T-cell (primary cell): ENCODE results near the gene CCBE1. TPM values are rescaled to one million over a fixed set of nuclear protein-coding genes. Genes with fewer than 3 reads are reported as not detected.

Experiments
- ATAC-seq, 4 experiments: fragments of 200-7000 bp in 3 of 4; fragments of 150-1000 bp in 1 of 4; cut with Tn5 transposase; replicated peaks in 1 of 4; 1 replicate in 3 of 4; 2 replicates in 1 of 4; pipeline ENCODE4 v1.10.0; 2021; ENCODE audit warnings: moderate library complexity in 3 of 4, mild to moderate bottlenecking in 2 of 4, moderate number of reproducible peaks in 1 of 4
- CTCF ChIA-PET, 2 donors: fragments of 300-600 bp; sonication (Branson Sonifier 250); formaldehyde crosslinking; loops; one replicate each; lab custom pipeline; 2022; ENCODE audit warnings: antibody characterized with exemption in 2 of 2; lab: Charles Lee
- POLR2A ChIA-PET, 2 donors: fragments of 300-600 bp; sonication (Branson Sonifier 250); formaldehyde crosslinking; loops; one replicate each; lab custom pipeline; 2022; ENCODE audit warnings: antibody characterized with exemption in 2 of 2; lab: Charles Lee
- DNase-seq, 35 experiments: peaks; one replicate each; pipeline versions ENCODE4 v3.0.0 to v3.0.0-alpha.2; 2013 to 2023
- H3K27ac ChIP-seq: one replicate; pipeline ENCODE4 v1.5.1; 2013; ENCODE audit warnings: low read length
- H3K27me3 ChIP-seq, 2 experiments: replicated peaks in 1 of 2; 1 replicate in 1 of 2; 2 replicates in 1 of 2; pipeline versions ENCODE4 v1.6.1 to v1.7.0; 2013; ENCODE audit warnings: low read length in 1 of 2, mixed read lengths in 1 of 2; ENCODE audit not compliant: control insufficient read depth in 2 of 2, insufficient read depth in 2 of 2; ENCODE audit errors: extremely low read depth in 1 of 2
- H3K36me3 ChIP-seq, 2 donors: 1 replicate in 1 of 2; 2 replicates in 1 of 2; pipeline versions ENCODE4 v1.6.1 to v1.7.0; 2013; ENCODE audit warnings: low read length in 1 of 2; ENCODE audit not compliant: control insufficient read depth in 2 of 2, insufficient read depth in 1 of 2; ENCODE audit errors: extremely low read depth in 1 of 2
- H3K4me1 ChIP-seq, 2 experiments: 1 replicate in 1 of 2; 2 replicates in 1 of 2; pipeline versions ENCODE4 v1.6.1 to v1.7.0; 2013; ENCODE audit warnings: low read length in 2 of 2, mixed read lengths in 1 of 2; ENCODE audit not compliant: insufficient read depth in 2 of 2, control insufficient read depth in 1 of 2; ENCODE audit errors: extremely low read depth in 1 of 2
- H3K4me3 ChIP-seq, 2 donors: 1 replicate in 1 of 2; 2 replicates in 1 of 2; pipeline versions ENCODE4 v1.5.1 to v1.7.0; 2013; ENCODE audit warnings: mild to moderate bottlenecking in 2 of 2, low read length in 1 of 2, moderate library complexity in 1 of 2; ENCODE audit not compliant: control insufficient read depth in 1 of 2; ENCODE audit errors: extremely low read depth in 1 of 2
- H3K9me3 ChIP-seq: 2 replicates; pipeline ENCODE4 v1.7.0; 2013
- H3K27ac Mint-ChIP-seq, 2 donors: one replicate each; pipeline ENCODE4 v1.8.0; 2020 to 2021; ENCODE audit warnings: mild to moderate bottlenecking in 2 of 2, mixed read lengths in 2 of 2
- H3K27me3 Mint-ChIP-seq, 2 donors: one replicate each; pipeline ENCODE4 v1.8.0; 2021 to 2022; ENCODE audit warnings: mixed read lengths in 2 of 2
- H3K36me3 Mint-ChIP-seq: one replicate; pipeline ENCODE4 v1.8.0; 2021; ENCODE audit warnings: mixed read lengths
- H3K4me1 Mint-ChIP-seq, 3 donors: one replicate each; pipeline ENCODE4 v1.8.0; 2020 to 2022; ENCODE audit warnings: mixed read lengths in 3 of 3, mild to moderate bottlenecking in 1 of 3
- H3K4me3 Mint-ChIP-seq, 3 donors: one replicate each; pipeline ENCODE4 v1.8.0; 2020 to 2022; ENCODE audit warnings: mild to moderate bottlenecking in 3 of 3, mixed read lengths in 3 of 3, moderate library complexity in 3 of 3
- H3K9me3 Mint-ChIP-seq, 3 donors: one replicate each; pipeline ENCODE4 v1.8.0; 2020 to 2022; ENCODE audit warnings: mixed read lengths in 3 of 3
- WGBS: methylation state at CpG from one replicate; pipeline ENCODE4 v1.1.5; 2013; ENCODE audit warnings: missing lambda C conversion rate; ENCODE audit not compliant: insufficient coverage; 5-methylcytosine and 5-hydroxymethylcytosine counted together
- total RNA-seq, 35 experiments: library from RNA in 6 of 35; stranded (reverse) in 6 of 35; fragments of 120-200 nt in 1 of 35; gene quantifications; one replicate each; pipeline versions ENCODE4 v1.2.1 to v1.2.4 and lab custom pipeline; 2013 to 2026

The CCBE1 gene
- total RNA-seq, 5 donors from 2014 or later (not counting 1 experiment from before 2014, with no cell fraction given), result 0.07 to 0.32 (median 0.29) TPM; not detected in 2

DNA sequence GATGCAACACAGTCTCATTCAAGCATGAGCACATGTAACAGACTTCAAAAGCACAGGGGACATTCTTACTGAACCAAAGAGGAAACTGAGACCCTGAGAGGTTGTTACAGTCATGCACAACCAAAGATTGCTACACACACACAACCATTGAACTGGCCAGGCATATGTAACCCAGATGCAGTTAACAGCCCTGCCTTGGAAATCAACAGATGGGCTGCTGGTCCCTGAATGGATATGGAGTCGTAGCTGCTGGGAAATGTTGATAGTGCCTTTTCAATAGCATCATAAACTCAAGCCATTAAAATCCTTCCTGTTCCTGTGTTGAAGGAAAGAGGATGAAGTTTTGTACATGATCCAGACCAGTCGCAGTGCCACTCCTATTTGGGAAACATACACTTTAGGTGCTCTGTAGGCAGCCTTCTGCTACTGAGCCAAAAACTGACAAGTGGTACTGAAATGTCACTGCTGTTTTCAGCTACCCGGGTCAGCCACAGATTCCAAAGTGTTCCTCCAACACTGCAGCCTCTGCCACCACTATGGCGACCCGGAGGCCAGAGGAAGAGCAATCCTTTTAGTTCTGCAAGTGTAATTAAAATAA lies 143.9 kb downstream of the CCBE1 start:
- CTCF ChIA-PET, result no interaction called here
- Mint-ChIP-seq H3K36me3 (no peaks in the 10 kb centered on the region), H3K4me3 (no peak overlapping the region), H3K4me1 (no peaks in the 10 kb centered on the region), H3K27me3 (no peaks in the 10 kb centered on the region), H3K27ac (no peak overlapping the region), H3K9me3 (peaks cover 0 to 4% (median 4%) of the 10 kb centered on the region in 3 donors)
- Histone ChIP-seq H3K4me1 (no peaks in the 10 kb centered on the region), H3K27me3 (no peaks in the 10 kb centered on the region), H3K27ac (no peak overlapping the region), H3K36me3 (no peaks in the 10 kb centered on the region), H3K4me3 (no peak overlapping the region), H3K9me3 (no peaks in the 10 kb centered on the region)
- ATAC-seq, result no peak
- DNase-seq, result no peak
- POLR2A ChIA-PET, result no interaction called here
- WGBS, result 100% methylated on average over 1 of the region's 5 CpGs

DNA sequence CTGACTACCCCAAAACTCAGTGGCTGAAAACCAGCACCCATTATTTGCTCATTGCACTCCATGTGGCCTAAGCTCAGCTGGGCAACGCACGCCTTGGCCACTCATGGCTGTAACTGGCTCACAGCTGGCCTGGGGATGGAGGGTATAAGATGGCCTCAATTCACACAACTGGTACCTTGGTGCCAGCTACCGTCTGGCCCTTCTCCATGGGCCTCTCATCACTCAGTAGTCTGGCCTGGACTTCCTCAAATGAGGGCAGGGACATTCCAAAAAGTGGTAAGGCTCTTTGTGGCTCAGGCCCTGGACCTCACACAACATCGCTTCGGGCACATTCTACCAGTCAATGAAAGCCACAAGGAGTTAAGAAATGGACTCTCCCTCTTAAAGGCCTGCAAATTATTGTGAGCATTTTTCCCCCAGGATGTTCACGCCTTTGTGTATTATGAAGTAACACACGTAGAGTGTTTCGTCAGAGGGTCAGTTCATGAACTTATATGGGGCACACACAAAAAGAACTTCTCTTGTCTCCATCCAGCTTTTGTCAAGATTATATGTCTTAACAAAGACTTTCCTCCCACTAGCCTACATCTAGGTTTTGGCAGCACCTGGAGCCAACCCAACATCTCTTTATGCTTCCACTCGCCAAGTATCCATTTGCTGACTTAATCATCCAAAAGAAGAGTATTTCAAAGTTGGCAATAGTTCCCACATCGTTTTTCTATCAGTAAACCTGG lies 145.2 kb downstream of the CCBE1 start:
- ATAC-seq, result no peak
- Mint-ChIP-seq H3K27me3 (no peaks in the 10 kb centered on the region), H3K4me1 (no peaks in the 10 kb centered on the region), H3K9me3 (no peaks in the 10 kb centered on the region), H3K27ac (no peak overlapping the region), H3K4me3 (no peak overlapping the region), H3K36me3 (no peaks in the 10 kb centered on the region)
- 83% methylated on average over 6 of the region's 10 CpGs for WGBS
- Histone ChIP-seq H3K9me3 (no peaks in the 10 kb centered on the region), H3K4me1 (no peaks in the 10 kb centered on the region), H3K27me3 (no peaks in the 10 kb centered on the region), H3K36me3 (no peaks in the 10 kb centered on the region), H3K4me3 (no peak overlapping the region), H3K27ac (no peak overlapping the region)
- no peak for DNase-seq
- ChIA-PET POLR2A (no interaction called here), CTCF (no interaction called here)

DNA sequence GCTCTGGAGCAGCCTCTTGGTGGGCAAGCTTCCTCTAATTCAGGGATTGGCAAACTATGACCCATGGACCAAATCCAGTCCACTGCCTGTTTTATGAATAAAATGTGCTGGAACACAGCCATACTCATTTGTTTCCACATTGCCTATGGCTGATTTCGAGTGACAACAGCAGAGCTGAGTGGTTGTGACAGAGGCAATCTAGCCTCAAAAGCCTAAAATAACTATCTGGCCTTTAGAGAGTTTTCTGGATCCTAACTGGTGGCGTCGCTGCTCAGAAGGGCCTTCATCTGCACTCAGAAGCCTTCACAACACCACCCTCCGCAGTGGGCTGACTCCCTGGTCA lies 147.1 kb downstream of the CCBE1 start:
- Mint-ChIP-seq H3K4me1 (no peaks in the 10 kb centered on the region), H3K4me3 (no peak overlapping the region), H3K9me3 (peaks cover 0 to 4% (median 0%) of the 10 kb centered on the region in 3 donors), H3K36me3 (no peaks in the 10 kb centered on the region), H3K27me3 (peaks cover 3 to 10% of the 10 kb centered on the region in 2 donors), H3K27ac (no peak overlapping the region)
- no peak for DNase-seq
- ChIA-PET CTCF (no interaction called here), POLR2A (no interaction called here)
- Histone ChIP-seq H3K4me1 (no peaks in the 10 kb centered on the region), H3K27me3 (no peaks in the 10 kb centered on the region), H3K27ac (no peak overlapping the region), H3K9me3 (no peaks in the 10 kb centered on the region), H3K4me3 (no peak overlapping the region), H3K36me3 (no peaks in the 10 kb centered on the region)
- ATAC-seq, result no peak
- 80% methylated on average over 3 of the region's 4 CpGs for WGBS

DNA sequence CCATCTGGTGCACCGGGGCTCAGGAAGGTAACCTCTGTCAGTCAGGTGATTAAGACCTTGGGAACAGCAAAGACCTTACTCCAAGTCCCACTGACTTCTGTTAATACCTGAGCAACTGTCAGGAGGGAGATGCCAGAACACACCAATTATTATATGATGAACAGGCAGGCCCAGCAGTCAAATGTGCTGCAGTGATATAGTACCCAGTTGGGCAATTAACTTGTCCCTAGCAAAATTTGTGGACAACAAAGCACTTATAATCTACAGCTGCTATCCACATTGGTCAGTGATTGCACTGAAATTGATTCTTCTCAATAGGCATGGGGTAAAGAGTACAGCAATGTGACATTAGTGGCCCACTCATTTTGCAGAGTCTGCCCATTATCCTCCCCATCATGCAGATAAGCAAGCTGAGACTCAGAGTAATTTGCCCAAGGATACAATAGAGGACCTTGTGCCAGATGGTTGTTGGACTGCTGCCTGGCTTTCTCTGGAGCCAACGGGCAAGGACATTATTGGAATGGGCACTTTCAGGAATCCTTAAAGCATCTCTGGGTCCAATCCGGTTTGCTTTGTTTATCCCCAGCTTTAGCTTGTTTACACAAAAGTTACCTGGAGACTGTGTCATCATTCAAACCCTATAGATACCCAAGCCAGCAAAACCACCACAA lies 147.6 kb downstream of the CCBE1 start:
- no peaks in the 10 kb centered on the region for H3K27me3 ChIP-seq
- H3K4me1 ChIP-seq, result no peaks in the 10 kb centered on the region
- H3K36me3 ChIP-seq, result no peaks in the 10 kb centered on the region
- DNase-seq, result no peak
- peaks cover 0 to 4% (median 0%) of the 10 kb centered on the region in 3 donors for H3K9me3 Mint-ChIP-seq
- WGBS, result 77% methylated on average over 3 of the region's 3 CpGs
- H3K27ac Mint-ChIP-seq, result no peak overlapping the region
- POLR2A ChIA-PET, result no interaction called here
- H3K27ac ChIP-seq, result no peak overlapping the region
- no peak for ATAC-seq
- H3K4me3 Mint-ChIP-seq, result no peak overlapping the region
- CTCF ChIA-PET, result no interaction called here
- H3K36me3 Mint-ChIP-seq, result no peaks in the 10 kb centered on the region
- no peaks in the 10 kb centered on the region for H3K9me3 ChIP-seq
- peaks cover 3 to 10% of the 10 kb centered on the region in 2 donors for H3K27me3 Mint-ChIP-seq
- H3K4me3 ChIP-seq, result no peak overlapping the region
- H3K4me1 Mint-ChIP-seq, result no peaks in the 10 kb centered on the region

DNA sequence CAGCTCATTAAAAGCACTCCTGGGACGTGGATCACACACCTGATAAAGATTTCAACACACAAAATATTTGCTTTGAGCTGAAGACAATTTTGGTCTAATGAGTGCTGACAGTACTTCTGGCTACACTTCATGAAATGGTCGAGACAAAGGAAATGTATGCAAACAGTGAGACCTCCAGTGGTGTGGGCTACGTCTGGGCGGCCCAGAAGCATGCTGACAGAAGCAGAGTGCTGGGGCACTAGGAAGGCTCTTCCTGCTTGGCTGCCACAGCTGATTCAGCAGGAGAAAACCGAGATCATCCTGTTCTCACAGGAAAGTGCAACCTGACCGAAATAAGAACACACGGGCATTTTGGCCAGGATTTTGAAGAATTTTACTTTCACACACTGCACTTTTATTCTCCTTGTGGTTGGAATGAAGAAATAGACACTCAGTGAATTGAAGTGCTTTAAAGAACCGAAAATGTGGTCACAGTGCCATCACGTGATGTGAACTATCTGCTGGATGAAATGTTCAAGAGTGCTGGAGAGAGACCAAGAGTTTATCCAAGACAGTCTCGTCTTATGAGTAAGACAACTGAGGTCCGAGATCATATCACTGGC lies 149.5 kb downstream of the CCBE1 start:
- Mint-ChIP-seq H3K36me3 (no peaks in the 10 kb centered on the region), H3K9me3 (peaks cover 0 to 4% (median 0%) of the 10 kb centered on the region in 3 donors), H3K27me3 (peaks cover 3 to 10% of the 10 kb centered on the region in 2 donors), H3K4me1 (no peaks in the 10 kb centered on the region), H3K4me3 (no peak overlapping the region), H3K27ac (no peak overlapping the region)
- 43% methylated on average over 5 of the region's 11 CpGs for WGBS
- Histone ChIP-seq H3K27ac (no peak overlapping the region), H3K36me3 (no peaks in the 10 kb centered on the region), H3K27me3 (no peaks in the 10 kb centered on the region), H3K4me3 (no peak overlapping the region), H3K4me1 (no peaks in the 10 kb centered on the region), H3K9me3 (no peaks in the 10 kb centered on the region)
- ATAC-seq, result no peak
- no peak for DNase-seq
- POLR2A ChIA-PET, result no interaction called here
- CTCF ChIA-PET, result no interaction called here

DNA sequence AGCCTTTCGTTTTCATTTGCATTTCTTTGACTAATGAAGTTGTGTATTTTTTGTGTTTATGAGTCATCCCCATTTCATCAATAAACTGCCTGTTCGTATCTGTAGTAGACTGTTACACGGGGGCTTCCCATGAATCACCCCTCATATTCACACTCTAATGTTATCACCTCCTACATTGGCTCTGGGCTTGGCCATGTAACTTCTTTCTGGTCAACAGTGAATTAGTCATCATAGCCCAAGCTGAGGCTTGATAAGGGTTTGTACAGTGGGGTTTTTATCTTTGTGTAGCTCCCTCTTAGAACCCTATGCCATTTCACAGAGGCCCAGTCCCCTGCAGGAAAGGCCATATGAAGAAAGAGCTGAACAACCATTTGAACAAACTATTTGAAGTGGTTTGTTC lies 151.0 kb downstream of the CCBE1 start:
- CTCF ChIA-PET, result no interaction called here
- no peak overlapping the region for H3K4me3 Mint-ChIP-seq

More for the DNA sequence above, 151.0 kb downstream of the CCBE1 start:
- Mint-ChIP-seq H3K9me3 (peaks cover 0 to 4% (median 0%) of the 10 kb centered on the region in 3 donors), H3K27ac (no peak overlapping the region), H3K36me3 (no peaks in the 10 kb centered on the region), H3K4me1 (no peaks in the 10 kb centered on the region), H3K27me3 (peaks cover 3 to 10% of the 10 kb centered on the region in 2 donors)
- Histone ChIP-seq H3K4me3 (no peak overlapping the region), H3K27ac (no peak overlapping the region), H3K36me3 (no peaks in the 10 kb centered on the region), H3K9me3 (no peaks in the 10 kb centered on the region), H3K4me1 (no peaks in the 10 kb centered on the region), H3K27me3 (no peaks in the 10 kb centered on the region)
- no CpG with 5 or more reads among the region's 3 CpGs for WGBS
- POLR2A ChIA-PET, result no interaction called here
- ATAC-seq, result no peak
- DNase-seq, result no peak
